Subcutaneous adipose tissue (tissue), 4 donors: Measurements from ENCODE around the gene KCNC4. TPM values are rescaled to one million over a fixed set of nuclear protein-coding genes. Genes with fewer than 3 reads are reported as not detected.

Experiments used
- total RNA-seq, 4 donors: library from RNA; depleted of rRNA; stranded (reverse); fragments of >200 nt; gene quantifications; one replicate each; pipeline ENCODE4 v1.1.0, GENCODE V29; 2016
- TF ChIP-seq, protein P1 (sequence below): fragments of 450-650 bp; IDR thresholded peaks from one replicate; pipeline ENCODE4 v1.5.1; 2016; ENCODE audit warnings: low read depth, mild to moderate bottlenecking, control low read depth, antibody characterized with exemption, moderate library complexity

Gene KCNC4
- total RNA-seq, 4 donors from 2014 or later: 1.3 to 6.6 (median 1.9) TPM

GRCh38 chr1:110237386-110238152 lies 27.5 kb downstream of the KCNC4 start:
- TF ChIP-seq, protein P1, sequence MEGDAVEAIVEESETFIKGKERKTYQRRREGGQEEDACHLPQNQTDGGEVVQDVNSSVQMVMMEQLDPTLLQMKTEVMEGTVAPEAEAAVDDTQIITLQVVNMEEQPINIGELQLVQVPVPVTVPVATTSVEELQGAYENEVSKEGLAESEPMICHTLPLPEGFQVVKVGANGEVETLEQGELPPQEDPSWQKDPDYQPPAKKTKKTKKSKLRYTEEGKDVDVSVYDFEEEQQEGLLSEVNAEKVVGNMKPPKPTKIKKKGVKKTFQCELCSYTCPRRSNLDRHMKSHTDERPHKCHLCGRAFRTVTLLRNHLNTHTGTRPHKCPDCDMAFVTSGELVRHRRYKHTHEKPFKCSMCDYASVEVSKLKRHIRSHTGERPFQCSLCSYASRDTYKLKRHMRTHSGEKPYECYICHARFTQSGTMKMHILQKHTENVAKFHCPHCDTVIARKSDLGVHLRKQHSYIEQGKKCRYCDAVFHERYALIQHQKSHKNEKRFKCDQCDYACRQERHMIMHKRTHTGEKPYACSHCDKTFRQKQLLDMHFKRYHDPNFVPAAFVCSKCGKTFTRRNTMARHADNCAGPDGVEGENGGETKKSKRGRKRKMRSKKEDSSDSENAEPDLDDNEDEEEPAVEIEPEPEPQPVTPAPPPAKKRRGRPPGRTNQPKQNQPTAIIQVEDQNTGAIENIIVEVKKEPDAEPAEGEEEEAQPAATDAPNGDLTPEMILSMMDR: no peak

GRCh38 chr1:110239441-110240430 lies 29.6 kb downstream of the KCNC4 start:
- TF ChIP-seq, protein P1: no peak

DNA sequence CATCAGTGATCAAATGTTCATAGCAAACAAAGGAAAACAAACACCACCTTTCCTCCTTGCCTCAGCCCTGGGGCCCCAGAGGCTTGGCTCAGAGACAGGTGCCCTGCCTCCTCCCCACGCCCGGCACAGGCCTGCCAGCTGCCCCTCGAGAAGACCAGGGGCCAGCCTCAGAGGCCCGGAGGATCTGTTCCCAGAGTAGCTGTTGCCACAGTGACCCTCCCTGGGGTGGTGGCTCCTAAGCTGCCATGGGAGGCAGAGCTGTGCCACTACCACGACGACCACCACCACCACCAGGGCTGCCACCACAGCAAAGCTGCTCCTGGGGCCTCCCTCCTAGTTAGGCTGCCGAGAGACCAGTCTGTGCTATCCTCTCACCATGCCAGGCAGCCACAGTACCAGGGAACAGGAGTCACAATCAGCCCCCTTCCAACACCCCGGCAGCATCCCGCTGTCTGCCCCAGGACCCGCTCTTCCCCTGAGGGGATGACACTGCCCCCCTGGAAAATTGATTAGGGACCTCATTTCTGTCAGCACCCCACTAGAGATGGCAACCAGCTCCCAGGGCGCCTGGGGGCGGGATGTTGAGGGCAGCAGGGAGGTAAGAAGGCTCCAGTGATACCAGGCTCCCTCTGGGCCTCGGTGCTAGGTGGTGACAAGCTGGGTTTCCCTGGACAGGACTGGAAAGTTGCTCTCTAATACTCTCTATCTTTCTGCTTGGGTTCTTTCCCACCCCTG lies 30.5 kb downstream of the KCNC4 start:
- TF ChIP-seq, protein P1: no peak

GRCh38 chr1:110241516-110241915 lies 31.4 kb downstream of the KCNC4 start:
- TF ChIP-seq, protein P1: no peak

DNA sequence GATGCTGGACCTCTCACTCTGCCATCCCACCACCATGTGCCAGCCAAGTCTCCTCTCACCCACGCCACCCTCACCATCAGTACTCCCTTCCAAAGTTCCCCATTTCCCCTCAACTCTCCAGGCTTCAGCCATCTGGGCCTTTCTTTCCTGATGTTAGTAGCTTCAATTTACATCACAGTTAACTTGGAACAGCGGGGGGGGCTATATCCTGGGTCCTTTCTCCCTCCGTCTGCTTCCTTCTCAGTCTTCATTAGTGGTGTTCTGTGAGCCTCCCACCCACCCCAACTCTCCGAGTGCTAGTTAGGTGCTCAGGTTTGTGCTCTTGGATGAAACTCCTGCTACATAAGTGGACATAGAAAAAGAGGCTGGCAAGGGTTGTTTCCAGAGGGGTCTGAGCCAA lies 31.9 kb downstream of the KCNC4 start:
- TF ChIP-seq, protein P1: no peak

DNA sequence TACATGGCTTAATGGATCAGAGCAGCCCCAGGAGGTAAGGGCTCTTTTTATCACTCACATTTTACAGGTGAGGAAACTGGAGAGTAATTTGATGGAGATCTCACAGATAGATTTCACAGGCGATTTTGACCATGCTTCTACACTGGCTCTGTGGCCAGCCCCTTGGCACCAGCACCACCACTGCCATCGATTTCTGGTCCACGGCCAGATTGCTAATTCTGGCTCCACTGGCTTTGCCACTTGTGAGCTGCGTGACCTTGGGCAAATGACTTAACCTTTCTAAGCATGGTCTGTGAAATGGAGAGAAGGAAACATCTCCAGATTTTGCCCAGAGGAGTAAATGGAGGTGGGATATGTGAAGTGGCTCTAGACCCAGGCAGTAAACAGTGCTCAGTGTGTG lies 32.6 kb downstream of the KCNC4 start:
- TF ChIP-seq, protein P1: no peak
